ENCODE measurements around the gene IQSEC3. TPM values are rescaled to one million over a fixed set of nuclear protein-coding genes. Genes with fewer than 3 reads are reported as not detected.

The IQSEC3 gene
- total and polyA plus RNA-seq, 2 of the 13 experiments (the other 11 are each of a cell fraction or from before 2014, with no cell fraction given): not detected

- TF ChIP-seq ZNF280B (CRISPR knock-in tag; IDR thresholded peaks at IDR 0.05; ENCODE audit: borderline replicate concordance) (no peak), CERS6 (CRISPR knock-in tag; IDR thresholded peaks at IDR 0.05) (no peak), TBX3 (IDR thresholded peaks at IDR 0.05; ENCODE audit: borderline replicate concordance) (peak; percentile 32; the same call in 1 of the 2 replicates), PAWR (CRISPR knock-in tag; IDR thresholded peaks at IDR 0.05; ENCODE audit: borderline replicate concordance) (no peak), HMG20A (CRISPR knock-in tag; IDR thresholded peaks at IDR 0.05; ENCODE audit: borderline replicate concordance) (peak; percentile 58; the same call in 1 of the 2 replicates), BCL6 (CRISPR knock-in tag; IDR thresholded peaks at IDR 0.05) (peak; percentile 69), MIER2 (CRISPR knock-in tag; IDR thresholded peaks at IDR 0.05) (peak; percentile 40; the same call in 1 of the 2 replicates), TARDBP (CRISPR knock-in tag; IDR thresholded peaks at IDR 0.05) (peak; percentile 80), GATAD2A (CRISPR knock-in tag; IDR thresholded peaks at IDR 0.05) (peak; percentile 76), SOX5 (CRISPR knock-in tag; IDR thresholded peaks at IDR 0.05; ENCODE audit: borderline replicate concordance) (peak; percentile 75), ZSCAN5A (CRISPR knock-in tag; IDR thresholded peaks at IDR 0.05; ENCODE audit: borderline replicate concordance) (0 out of 2 replicates have a peak, but pooled peaks have one; percentile 53), KLF16 (CRISPR knock-in tag; IDR thresholded peaks at IDR 0.05) (peak in 1 of 2 experiments; percentile 35; a peak in 1 of 4 replicates), FOXA3 (CRISPR knock-in tag; IDR thresholded peaks at IDR 0.05) (peak; percentile 71; the same call in 1 of the 2 replicates), MAF1 (CRISPR knock-in tag; IDR thresholded peaks at IDR 0.05; ENCODE audit: borderline replicate concordance) (no peak), NCOR1 (IDR thresholded peaks at IDR 0.05; ENCODE audit: borderline replicate concordance, low read length) (peak; percentile 64; the same call in 1 of the 2 replicates), ZNF598 (CRISPR knock-in tag; IDR thresholded peaks at IDR 0.05; ENCODE audit: borderline replicate concordance) (no peak), CC2D1A (CRISPR knock-in tag; IDR thresholded peaks at IDR 0.05) (no peak)
- TF ChIP-seq, protein P1, sequence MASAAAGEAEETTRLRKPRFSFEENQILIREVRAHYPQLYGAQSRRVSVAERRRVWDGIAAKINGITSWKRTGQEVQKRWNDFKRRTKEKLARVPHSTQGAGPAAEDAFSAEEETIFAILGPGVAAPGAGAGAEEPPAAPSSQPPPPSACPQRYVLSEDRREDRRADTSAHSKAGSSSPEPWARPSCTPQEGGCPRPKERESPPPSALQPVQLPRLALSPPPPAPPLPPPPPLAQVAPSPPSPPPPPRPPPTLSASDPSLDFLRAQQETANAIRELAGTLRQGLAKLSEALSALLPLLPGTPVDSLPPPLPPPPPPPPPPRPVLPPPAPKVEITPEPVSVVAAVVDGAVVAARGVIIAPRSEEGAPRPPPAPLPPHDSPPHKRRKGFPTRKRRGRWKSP (CRISPR knock-in tag; IDR thresholded peaks at IDR 0.05): 0 out of 2 replicates have a peak, but pooled peaks have one; percentile 52
- TF ChIP-seq, protein P2, sequence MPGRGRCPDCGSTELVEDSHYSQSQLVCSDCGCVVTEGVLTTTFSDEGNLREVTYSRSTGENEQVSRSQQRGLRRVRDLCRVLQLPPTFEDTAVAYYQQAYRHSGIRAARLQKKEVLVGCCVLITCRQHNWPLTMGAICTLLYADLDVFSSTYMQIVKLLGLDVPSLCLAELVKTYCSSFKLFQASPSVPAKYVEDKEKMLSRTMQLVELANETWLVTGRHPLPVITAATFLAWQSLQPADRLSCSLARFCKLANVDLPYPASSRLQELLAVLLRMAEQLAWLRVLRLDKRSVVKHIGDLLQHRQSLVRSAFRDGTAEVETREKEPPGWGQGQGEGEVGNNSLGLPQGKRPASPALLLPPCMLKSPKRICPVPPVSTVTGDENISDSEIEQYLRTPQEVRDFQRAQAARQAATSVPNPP (CRISPR knock-in tag; IDR thresholded peaks at IDR 0.05): no peak
- TF ChIP-seq, protein P3, sequence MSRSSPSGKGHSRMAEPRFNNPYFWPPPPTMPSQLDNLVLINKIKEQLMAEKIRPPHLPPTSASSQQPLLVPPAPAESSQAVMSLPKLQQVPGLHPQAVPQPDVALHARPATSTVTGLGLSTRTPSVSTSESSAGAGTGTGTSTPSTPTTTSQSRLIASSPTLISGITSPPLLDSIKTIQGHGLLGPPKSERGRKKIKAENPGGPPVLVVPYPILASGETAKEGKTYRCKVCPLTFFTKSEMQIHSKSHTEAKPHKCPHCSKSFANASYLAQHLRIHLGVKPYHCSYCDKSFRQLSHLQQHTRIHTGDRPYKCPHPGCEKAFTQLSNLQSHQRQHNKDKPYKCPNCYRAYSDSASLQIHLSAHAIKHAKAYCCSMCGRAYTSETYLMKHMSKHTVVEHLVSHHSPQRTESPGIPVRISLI (CRISPR knock-in tag; IDR thresholded peaks at IDR 0.05; ENCODE audit: borderline replicate concordance): 0 out of 2 replicates have a peak, but pooled peaks have one; percentile 5
- TF ChIP-seq, protein P4, sequence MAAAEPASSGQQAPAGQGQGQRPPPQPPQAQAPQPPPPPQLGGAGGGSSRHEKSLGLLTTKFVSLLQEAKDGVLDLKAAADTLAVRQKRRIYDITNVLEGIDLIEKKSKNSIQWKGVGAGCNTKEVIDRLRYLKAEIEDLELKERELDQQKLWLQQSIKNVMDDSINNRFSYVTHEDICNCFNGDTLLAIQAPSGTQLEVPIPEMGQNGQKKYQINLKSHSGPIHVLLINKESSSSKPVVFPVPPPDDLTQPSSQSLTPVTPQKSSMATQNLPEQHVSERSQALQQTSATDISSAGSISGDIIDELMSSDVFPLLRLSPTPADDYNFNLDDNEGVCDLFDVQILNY (CRISPR knock-in tag; conservative IDR thresholded peaks at IDR 0.05): no peak
Measured at GRCh38 chr12:20757-21156, 45.8 kb upstream of the IQSEC3 start (continued).
